ENCODE measurements around the gene NFXL1. TPM values are rescaled to one million over a fixed set of nuclear protein-coding genes. Genes with fewer than 3 reads are reported as not detected.

NFXL1 gene
- total RNA-seq, 1 donor from 2014 or later: 32.5 TPM

GRCh38 chr4:47804598-47804997, 109.8 kb downstream of the NFXL1 start:
- no peak for TF ChIP-seq CTCF (conservative IDR thresholded peaks at IDR 0.05)

GRCh38 chr4:47801481-47802002, 112.8 kb downstream of the NFXL1 start:
- no peak for DNase-seq (ENCODE audit: extremely low spot score, unreplicated experiment)
- TF ChIP-seq CTCF (conservative IDR thresholded peaks at IDR 0.05): no peak
- Mint-ChIP-seq H3K36me3 (peaks cover 3% of the 10 kb centered on the region), H3K9me3 (peaks cover 4% of the 10 kb centered on the region), H3K4me3 (no peak overlapping the region), H3K4me1 (ENCODE audit: unreplicated experiment) (no peaks in the 10 kb centered on the region), H3K27ac (no peak overlapping the region), H3K27me3 (no peaks in the 10 kb centered on the region)

More at GRCh38 chr4:47804598-47804997, 109.8 kb downstream of the NFXL1 start:
- no peaks in the 10 kb centered on the region for H3K27me3 Mint-ChIP-seq
- no peak overlapping the region for H3K4me3 Mint-ChIP-seq
- H3K4me1 Mint-ChIP-seq (ENCODE audit: unreplicated experiment): no peaks in the 10 kb centered on the region
- H3K36me3 Mint-ChIP-seq: peaks cover 3% of the 10 kb centered on the region
- peaks cover 4% of the 10 kb centered on the region for H3K9me3 Mint-ChIP-seq
- no peak overlapping the region for H3K27ac Mint-ChIP-seq
- no peak for DNase-seq (ENCODE audit: extremely low spot score, unreplicated experiment)

- Mint-ChIP-seq H3K9me3 (peaks cover 4% of the 10 kb centered on the region), H3K4me3 (no peak overlapping the region), H3K27ac (no peak overlapping the region), H3K27me3 (no peaks in the 10 kb centered on the region), H3K4me1 (ENCODE audit: unreplicated experiment) (no peaks in the 10 kb centered on the region), H3K36me3 (no peaks in the 10 kb centered on the region)
- DNase-seq (ENCODE audit: extremely low spot score, unreplicated experiment): no peak
- no peak for TF ChIP-seq CTCF (conservative IDR thresholded peaks at IDR 0.05)
Observed at GRCh38 chr4:47798165-47798564, 116.2 kb downstream of the NFXL1 start.

Other genes with a start within 250 kb of the NFXL1 start
- 1.5 and 34.6 TPM in 2 replicates for gene CORIN, start 76.5 kb downstream of the NFXL1 start, total RNA-seq (ENCODE audit: low replicate concordance)
- 1.0 and 5.3 TPM in 2 replicates for gene CNGA1, start 102.1 kb upstream of the NFXL1 start, total RNA-seq (ENCODE audit: low replicate concordance)
- gene NIPAL1, start 102.2 kb upstream of the NFXL1 start, total RNA-seq (ENCODE audit: low replicate concordance): 13.9 and 44.6 TPM in 2 replicates
- 1.3 and 2.2 TPM in 2 replicates for gene TXK, start 219.7 kb upstream of the NFXL1 start, total RNA-seq (ENCODE audit: low replicate concordance)